B cell (primary cell): ENCODE results near the gene CPED1. TPM values are rescaled to one million over a fixed set of nuclear protein-coding genes. Genes with fewer than 3 reads are reported as not detected.

Experiments
- ATAC-seq: fragments of 200-7000 bp; cut with Tn5 transposase; one replicate; pipeline ENCODE4 v1.10.0; 2021; ENCODE audit warnings: low read depth, mild to moderate bottlenecking, moderate number of reproducible peaks, moderate library complexity
- CTCF ChIA-PET: fragments of 350-600 bp; sonication (Branson Sonifier 250); formaldehyde crosslinking; loops from one replicate; lab custom pipeline; 2021; ENCODE audit warnings: antibody characterized with exemption, inconsistent platforms; lab: Charles Lee
- POLR2A ChIA-PET: fragments of 350-600 bp; sonication (Branson Sonifier 250); formaldehyde crosslinking; loops from one replicate; lab custom pipeline; 2021; ENCODE audit warnings: antibody characterized with exemption; lab: Charles Lee
- DNase-seq: peaks from one replicate; pipeline ENCODE4 v3.0.0; 2013
- H2AFZ ChIP-seq: 2 replicates; pipeline ENCODE4 v1.6.1; 2012; ENCODE audit warnings: mild to moderate bottlenecking, low read depth, low read length; ENCODE audit not compliant: insufficient read depth, poor library complexity, severe bottlenecking
- H3K27ac ChIP-seq, 2 donors: 1 replicate in 1 of 2; 2 replicates in 1 of 2; pipeline ENCODE4 v1.5.1; 2012 to 2013; ENCODE audit warnings: low read length in 2 of 2, mild to moderate bottlenecking in 2 of 2, moderate library complexity in 1 of 2
- H3K27me3 ChIP-seq, 4 experiments: fragments of 200-600 bp in 1 of 4; sonication (generic) in 1 of 4; replicated peaks in 1 of 4; 1 replicate in 2 of 4; 2 replicates in 2 of 4; pipeline versions ENCODE4 v1.6.1 to v1.7.0; 2013 to 2016; ENCODE audit warnings: low read length in 3 of 4, mild to moderate bottlenecking in 2 of 4, mixed read lengths in 1 of 4, moderate library complexity in 1 of 4; ENCODE audit not compliant: insufficient read depth in 4 of 4, control insufficient read depth in 3 of 4; ENCODE audit errors: control extremely low read depth in 1 of 4
- H3K36me3 ChIP-seq, 2 experiments: replicated peaks in 1 of 2; 1 replicate in 1 of 2; 2 replicates in 1 of 2; pipeline versions ENCODE4 v1.6.1 to v1.7.1; 2013; ENCODE audit warnings: low read length in 1 of 2; ENCODE audit not compliant: insufficient read depth in 2 of 2, control insufficient read depth in 1 of 2; ENCODE audit errors: control extremely low read depth in 1 of 2, extremely low read depth in 1 of 2
- H3K4me1 ChIP-seq, 2 donors: fragments of 200-600 bp in 1 of 2; sonication (generic) in 1 of 2; 1 replicate in 1 of 2; 2 replicates in 1 of 2; pipeline versions ENCODE4 v1.5.1 to v1.6.1; 2013 to 2017; ENCODE audit warnings: low read length in 2 of 2; ENCODE audit not compliant: control insufficient read depth in 2 of 2, insufficient read depth in 2 of 2
- H3K4me2 ChIP-seq: replicated peaks from 2 replicates; pipeline ENCODE3; 2012; ENCODE audit warnings: mild to moderate bottlenecking, low read depth, low read length; ENCODE audit not compliant: poor library complexity, severe bottlenecking
- H3K4me3 ChIP-seq, 5 experiments: fragments of 200-600 bp in 1 of 5; sonication (generic) in 1 of 5; 1 replicate in 3 of 5; 2 replicates in 2 of 5; pipeline versions ENCODE4 v1.5.1 to v1.7.0; 2011 to 2016; ENCODE audit warnings: low read length in 4 of 5, mild to moderate bottlenecking in 4 of 5, low read depth in 2 of 5, control low read depth in 1 of 5, moderate library complexity in 1 of 5; ENCODE audit not compliant: insufficient read depth in 1 of 5; ENCODE audit errors: control extremely low read depth in 1 of 5, extremely low read depth in 1 of 5
- H3K79me2 ChIP-seq: fragments of 200-600 bp; sonication (generic); one replicate; pipeline ENCODE4 v1.6.0; 2016; ENCODE audit warnings: low read length; ENCODE audit not compliant: control insufficient read depth, insufficient read depth
- H3K9ac ChIP-seq: fragments of 200-600 bp; sonication (generic); 2 replicates; pipeline ENCODE4 v1.6.1; 2017; ENCODE audit warnings: mild to moderate bottlenecking, low read length, moderate library complexity
- H3K9me3 ChIP-seq, 3 donors: one replicate each; pipeline versions ENCODE4 v1.6.1 to v1.7.1; 2013; ENCODE audit warnings: low read length in 2 of 3; ENCODE audit not compliant: control insufficient read depth in 2 of 3, insufficient read depth in 1 of 3; ENCODE audit errors: control extremely low read depth in 1 of 3
- H4K20me1 ChIP-seq: 2 replicates; pipeline ENCODE4 v1.6.0; 2012; ENCODE audit warnings: mild to moderate bottlenecking, low read length; ENCODE audit not compliant: insufficient read depth, control insufficient read depth, poor library complexity, severe bottlenecking
- H3K27ac Mint-ChIP-seq: one replicate; pipeline ENCODE4 v1.8.0; 2021; ENCODE audit warnings: mixed read lengths
- H3K27me3 Mint-ChIP-seq: one replicate; pipeline ENCODE4 v1.8.0; 2021; ENCODE audit warnings: mixed read lengths
- H3K4me1 Mint-ChIP-seq: one replicate; pipeline ENCODE4 v1.8.0; 2021; ENCODE audit warnings: mixed read lengths
- H3K4me3 Mint-ChIP-seq: one replicate; pipeline ENCODE4 v1.8.0; 2021; ENCODE audit warnings: mixed read lengths
- H3K9me3 Mint-ChIP-seq: one replicate; pipeline ENCODE4 v1.8.0; 2022; ENCODE audit warnings: mixed read lengths; ENCODE audit not compliant: insufficient read depth
- CTCF ChIP-seq: fragments of 200-600 bp; IDR thresholded peaks from one replicate; pipeline ENCODE4 v1.8.0; 2022; ENCODE audit warnings: antibody characterized with exemption, mild to moderate bottlenecking
- EZH2 ChIP-seq: IDR thresholded peaks from 2 replicates; pipeline ENCODE4 v1.6.1; 2012; ENCODE audit warnings: borderline replicate concordance, low read depth, mild to moderate bottlenecking, moderate library complexity, low read length; ENCODE audit not compliant: insufficient read depth, poor library complexity, severe bottlenecking
- WGBS: methylation state at CpG from one replicate; pipeline ENCODE4 v1.1.5; 2013; ENCODE audit warnings: missing lambda C conversion rate; ENCODE audit not compliant: insufficient coverage; 5-methylcytosine and 5-hydroxymethylcytosine counted together
- intact Hi-C: fragments of 100-400 bp; cut with micrococcal nuclease; formaldehyde crosslinking; loops from one replicate; pipeline ENCODE4 v1.10.0; 2022
- polyA plus RNA-seq: library from polyadenylated mRNA; depleted of rRNA; stranded (reverse); fragments of >200 nt; gene quantifications from 2 replicates; pipeline ENCODE4 v1.2.3, GENCODE V29; 2012
- total RNA-seq, 2 donors: library from RNA; stranded (reverse); fragments of 120-200 nt in 1 of 2; gene quantifications; 1 replicate in 1 of 2; 2 replicates in 1 of 2; pipeline versions ENCODE4 v1.2.3 to v1.2.4, GENCODE V29; 2013 to 2022

Gene CPED1
- total and polyA plus RNA-seq, 2 donors (not counting 1 experiment from before 2014, with no cell fraction given), result 0.44 to 3.8 TPM

GRCh38 chr7:121084748-121085336 is 96.3 kb downstream of the CPED1 start:
- 93% methylated on average over 4 of the region's 5 CpGs for WGBS
- Histone ChIP-seq H3K9ac (no peak overlapping the region), H4K20me1 (no peaks in the 10 kb centered on the region), H3K36me3 (no peaks in the 10 kb centered on the region), H3K4me3 (no peak overlapping the region), H2AFZ (no peak overlapping the region), H3K27me3 (no peaks in the 10 kb centered on the region), H3K9me3 (no peaks in the 10 kb centered on the region), H3K4me2 (no peak overlapping the region), H3K79me2 (no peaks in the 10 kb centered on the region), H3K27ac (no peak overlapping the region), H3K4me1 (peaks cover 0 to 5% of the 10 kb centered on the region in 2 donors)
- POLR2A ChIA-PET, result no interaction called here
- ATAC-seq (no peak), DNase-seq (no peak)
- TF ChIP-seq CTCF (no peak), EZH2 (no peak)
- Mint-ChIP-seq H3K27ac (no peak overlapping the region), H3K4me1 (peaks cover 11% of the 10 kb centered on the region), H3K4me3 (no peak overlapping the region), H3K9me3 (no peaks in the 10 kb centered on the region), H3K27me3 (no peaks in the 10 kb centered on the region)
- CTCF ChIA-PET, result interaction anchor here (1.7 to 7.1 kb wide), 4 partner anchors 97 to 293 kb away, joined by 4 to 85 read pairs (median 12); partner anchors contain the start of gene CPED1
- intact Hi-C loops, result no loop called here

- Histone ChIP-seq H3K9ac (no peak overlapping the region), H3K36me3 (no peaks in the 10 kb centered on the region), H3K4me2 (no peak overlapping the region), H3K27me3 (no peaks in the 10 kb centered on the region), H3K9me3 (no peaks in the 10 kb centered on the region), H3K4me3 (no peak overlapping the region), H4K20me1 (no peaks in the 10 kb centered on the region), H3K79me2 (no peaks in the 10 kb centered on the region), H3K4me1 (peaks cover 0 to 5% of the 10 kb centered on the region in 2 donors), H3K27ac (no peak overlapping the region), H2AFZ (no peak overlapping the region)
- no peaks in the 10 kb centered on the region for H3K9me3 Mint-ChIP-seq
- WGBS, result no CpG with 5 or more reads among the region's 3 CpGs
- CTCF ChIA-PET, result no interaction called here
- no peak overlapping the region for H3K27ac Mint-ChIP-seq
- H3K4me3 Mint-ChIP-seq, result no peak overlapping the region
- intact Hi-C loops, result no loop called here
- POLR2A ChIA-PET, result no interaction called here
- no peak for TF ChIP-seq CTCF
- no peak for TF ChIP-seq EZH2
- H3K4me1 Mint-ChIP-seq, result peaks cover 11% of the 10 kb centered on the region
- ATAC-seq (no peak), DNase-seq (no peak)
- H3K27me3 Mint-ChIP-seq, result no peaks in the 10 kb centered on the region
Measured at GRCh38 chr7:121085922-121086321, 97.4 kb downstream of the CPED1 start.
